HL-60 (cell line): ENCODE data around the gene KCNV2.

Experiments used
- DNase-seq, 2 experiments: peaks; one replicate each; pipeline ENCODE4 v3.0.0-alpha.2; 2010 to 2020; ENCODE audit warnings: low read depth in 1 of 2, low spot score in 1 of 2
- H3K27ac ChIP-seq: fragments of 250-450 bp; sonication (Bioruptor Pico); replicated peaks from 2 replicates; pipeline ENCODE4 v1.5.1; 2020; ENCODE audit warnings: mild to moderate bottlenecking, moderate library complexity
- H3K27me3 ChIP-seq: fragments of 250-450 bp; sonication (Bioruptor Pico); 2 replicates; pipeline ENCODE4 v1.5.1; 2021; ENCODE audit warnings: mild to moderate bottlenecking, moderate library complexity; ENCODE audit not compliant: insufficient read depth, poor library complexity, severe bottlenecking
- H3K4me3 ChIP-seq: replicated peaks from 2 replicates; pipeline ENCODE4 v1.5.1; 2011; ENCODE audit warnings: mild to moderate bottlenecking, control low read depth, low read length; ENCODE audit not compliant: insufficient read depth
- GABPA ChIP-seq: IDR thresholded peaks from 2 replicates; pipeline ENCODE4 v1.6.1; 2012; ENCODE audit warnings: low read depth
- POLR2AphosphoS5 ChIP-seq: IDR thresholded peaks from 2 replicates; pipeline ENCODE4 v1.6.1; 2012; ENCODE audit warnings: low read depth
- REST ChIP-seq: IDR thresholded peaks from 2 replicates; pipeline ENCODE4 v1.6.1; 2012; ENCODE audit warnings: low read depth; ENCODE audit not compliant: insufficient replicate concordance
- SPI1 ChIP-seq: IDR thresholded peaks from 2 replicates; pipeline ENCODE4 v1.6.1; 2012; ENCODE audit warnings: low read depth, mild to moderate bottlenecking, borderline replicate concordance
- TF ChIP-seq, protein P1 (sequence below): IDR thresholded peaks from one replicate; pipeline ENCODE4 v1.5.1; 2011; ENCODE audit warnings: low read length, control low read depth, inconsistent platforms; ENCODE audit not compliant: insufficient read depth

Gene KCNV2

GRCh38 chr9:2729003-2729402, 11.7 kb downstream of the KCNV2 start:
- H3K27ac ChIP-seq, result no peak overlapping the region
- no peak for DNase-seq
- TF ChIP-seq, protein P1, sequence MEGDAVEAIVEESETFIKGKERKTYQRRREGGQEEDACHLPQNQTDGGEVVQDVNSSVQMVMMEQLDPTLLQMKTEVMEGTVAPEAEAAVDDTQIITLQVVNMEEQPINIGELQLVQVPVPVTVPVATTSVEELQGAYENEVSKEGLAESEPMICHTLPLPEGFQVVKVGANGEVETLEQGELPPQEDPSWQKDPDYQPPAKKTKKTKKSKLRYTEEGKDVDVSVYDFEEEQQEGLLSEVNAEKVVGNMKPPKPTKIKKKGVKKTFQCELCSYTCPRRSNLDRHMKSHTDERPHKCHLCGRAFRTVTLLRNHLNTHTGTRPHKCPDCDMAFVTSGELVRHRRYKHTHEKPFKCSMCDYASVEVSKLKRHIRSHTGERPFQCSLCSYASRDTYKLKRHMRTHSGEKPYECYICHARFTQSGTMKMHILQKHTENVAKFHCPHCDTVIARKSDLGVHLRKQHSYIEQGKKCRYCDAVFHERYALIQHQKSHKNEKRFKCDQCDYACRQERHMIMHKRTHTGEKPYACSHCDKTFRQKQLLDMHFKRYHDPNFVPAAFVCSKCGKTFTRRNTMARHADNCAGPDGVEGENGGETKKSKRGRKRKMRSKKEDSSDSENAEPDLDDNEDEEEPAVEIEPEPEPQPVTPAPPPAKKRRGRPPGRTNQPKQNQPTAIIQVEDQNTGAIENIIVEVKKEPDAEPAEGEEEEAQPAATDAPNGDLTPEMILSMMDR, result no peak
- TF ChIP-seq GABPA (no peak), REST (no peak), SPI1 (no peak), POLR2AphosphoS5 (no peak)

DNA sequence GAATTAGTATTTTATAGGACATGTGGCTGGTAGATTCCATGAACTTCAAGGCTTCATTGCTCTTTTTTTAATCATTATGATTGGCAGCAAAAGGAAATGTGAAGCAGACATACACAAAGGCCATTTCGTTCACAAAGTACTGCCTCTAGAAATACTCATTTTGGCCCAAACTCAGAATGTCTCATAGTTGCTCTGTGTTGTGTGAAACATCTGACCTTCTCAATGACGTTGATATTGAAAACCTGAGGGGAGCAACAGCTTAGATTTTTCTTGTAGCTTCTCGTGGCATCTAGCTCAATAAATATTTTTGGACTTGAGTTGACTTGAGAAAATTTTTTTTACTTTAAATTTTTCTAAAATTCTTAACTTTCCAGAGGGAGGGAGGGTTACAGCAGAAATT, 12.4 kb downstream of the KCNV2 start:
- Histone ChIP-seq H3K4me3 (no peak overlapping the region), H3K27me3 (no peaks in the 10 kb centered on the region), H3K27ac (no peak overlapping the region)
- no peak for TF ChIP-seq GABPA
- TF ChIP-seq POLR2AphosphoS5, result no peak
- no peak for TF ChIP-seq SPI1
- no peak for TF ChIP-seq REST
- TF ChIP-seq, protein P1, result no peak
- no peak for DNase-seq

More at GRCh38 chr9:2729003-2729402, 11.7 kb downstream of the KCNV2 start:
- no peak overlapping the region for H3K4me3 ChIP-seq
- H3K27me3 ChIP-seq, result no peaks in the 10 kb centered on the region

GRCh38 chr9:2730971-2731370, 13.7 kb downstream of the KCNV2 start:
- Histone ChIP-seq H3K27ac (no peak overlapping the region), H3K27me3 (no peaks in the 10 kb centered on the region), H3K4me3 (no peak overlapping the region)
- TF ChIP-seq, protein P1, result no peak
- TF ChIP-seq REST, result no peak
- no peak for TF ChIP-seq GABPA
- TF ChIP-seq SPI1, result no peak
- no peak for TF ChIP-seq POLR2AphosphoS5
- DNase-seq, result no peak
